GM23248 (cell line): ENCODE measurements around the gene ZNF668.

Experiments used
- EZH2 ChIP-seq: fragments of 200-600 bp; sonication (generic); IDR thresholded peaks from 2 replicates; pipeline ENCODE4 v1.6.1; 2018; ENCODE audit warnings: antibody characterized with exemption, mild to moderate bottlenecking; ENCODE audit not compliant: insufficient read depth, poor library complexity, severe bottlenecking
- EZH2phosphoT487 ChIP-seq: fragments of 200-600 bp; sonication (generic); IDR thresholded peaks from 2 replicates; pipeline ENCODE4 v1.6.1; 2018; ENCODE audit warnings: antibody characterized with exemption, moderate library complexity, mild to moderate bottlenecking, low read depth; ENCODE audit not compliant: insufficient read depth

- no peak for TF ChIP-seq EZH2phosphoT487
- TF ChIP-seq EZH2 = no peak
Observed at GRCh38 chr16:31061813-31062440, 12.1 kb downstream of the ZNF668 start.
